ENCODE data around the gene PLEKHG4B.

DNA sequence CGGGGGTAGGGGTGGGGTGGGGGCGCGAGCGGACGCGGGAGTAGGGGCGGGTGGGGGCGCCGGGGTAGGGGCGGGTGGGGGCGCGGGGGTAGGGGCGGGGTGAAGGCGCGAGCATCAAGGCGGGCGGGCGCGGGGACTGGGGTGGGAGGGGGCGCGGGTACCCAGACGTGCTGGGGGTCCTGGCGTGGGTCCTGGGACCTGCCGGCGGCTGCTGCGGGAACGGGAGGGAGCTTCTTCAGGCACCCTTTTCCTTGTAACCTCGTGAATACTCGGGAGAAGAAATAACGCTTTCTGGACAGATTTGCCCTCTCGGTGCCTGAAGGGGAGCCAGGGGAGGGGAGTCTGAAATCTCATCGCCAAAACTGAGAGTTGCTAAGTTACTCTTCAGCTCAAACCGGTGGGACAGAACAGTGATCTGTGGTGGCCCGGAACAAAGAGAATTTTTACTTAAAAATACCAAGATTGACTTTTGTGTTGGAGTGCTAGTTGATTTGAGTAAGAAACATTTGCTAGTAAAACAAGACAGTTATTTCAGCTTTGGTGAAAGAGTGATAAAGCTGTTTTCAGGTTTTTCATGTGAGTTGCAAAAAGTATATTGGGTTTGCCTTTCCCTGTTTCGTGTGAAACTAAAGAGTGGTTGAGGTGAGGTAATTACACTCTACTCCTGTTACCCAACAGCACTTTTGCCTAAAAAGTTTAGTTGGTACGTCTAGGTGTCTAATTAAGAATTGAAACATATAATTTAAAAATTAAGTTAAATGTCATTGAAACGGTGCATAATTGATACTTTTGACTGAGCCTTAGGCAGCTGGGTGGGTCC lies 643 bp downstream of the PLEKHG4B start:
- TF ChIP-seq EZH2 (IDR thresholded peaks at IDR 0.05; ENCODE audit: low read length), result peak; percentile 68
- TF ChIP-seq, protein P1, sequence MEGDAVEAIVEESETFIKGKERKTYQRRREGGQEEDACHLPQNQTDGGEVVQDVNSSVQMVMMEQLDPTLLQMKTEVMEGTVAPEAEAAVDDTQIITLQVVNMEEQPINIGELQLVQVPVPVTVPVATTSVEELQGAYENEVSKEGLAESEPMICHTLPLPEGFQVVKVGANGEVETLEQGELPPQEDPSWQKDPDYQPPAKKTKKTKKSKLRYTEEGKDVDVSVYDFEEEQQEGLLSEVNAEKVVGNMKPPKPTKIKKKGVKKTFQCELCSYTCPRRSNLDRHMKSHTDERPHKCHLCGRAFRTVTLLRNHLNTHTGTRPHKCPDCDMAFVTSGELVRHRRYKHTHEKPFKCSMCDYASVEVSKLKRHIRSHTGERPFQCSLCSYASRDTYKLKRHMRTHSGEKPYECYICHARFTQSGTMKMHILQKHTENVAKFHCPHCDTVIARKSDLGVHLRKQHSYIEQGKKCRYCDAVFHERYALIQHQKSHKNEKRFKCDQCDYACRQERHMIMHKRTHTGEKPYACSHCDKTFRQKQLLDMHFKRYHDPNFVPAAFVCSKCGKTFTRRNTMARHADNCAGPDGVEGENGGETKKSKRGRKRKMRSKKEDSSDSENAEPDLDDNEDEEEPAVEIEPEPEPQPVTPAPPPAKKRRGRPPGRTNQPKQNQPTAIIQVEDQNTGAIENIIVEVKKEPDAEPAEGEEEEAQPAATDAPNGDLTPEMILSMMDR (optimal IDR thresholded peaks at IDR 0.05 in 1 of 3, IDR thresholded peaks at IDR 0.05 in 1 of 3, conservative IDR thresholded peaks at IDR 0.05 in 1 of 3; ENCODE audit: extremely low read depth in 1 of 3, insufficient read depth in 2 of 3, low read length in 3 of 3), result no peak

Data from keratinocyte (primary cell).